Mesothelial cell of epicardium (in vitro differentiated cells): ENCODE measurements around the gene ATP2A1. TPM values are rescaled to one million over a fixed set of nuclear protein-coding genes. Genes with fewer than 3 reads are reported as not detected.
"Not testable (repeated sequence)": the region's sequence is repeated elsewhere in the genome, so short reads cannot be mapped to it uniquely, and the experiment has no call there.

Experiments
- DNase-seq, 2 experiments: peaks; one replicate each; pipeline ENCODE4 v3.0.0; 2021; ENCODE audit warnings: low spot score in 2 of 2; ENCODE audit not compliant: unreplicated experiment in 2 of 2
- H3K27ac Mint-ChIP-seq: 2 replicates; pipeline ENCODE4 v1.8.0; 2021; ENCODE audit warnings: mixed read lengths
- H3K27me3 Mint-ChIP-seq: 2 replicates; pipeline ENCODE4 v1.8.0; 2021; ENCODE audit warnings: low read depth, mixed read lengths
- H3K36me3 Mint-ChIP-seq: 2 replicates; pipeline ENCODE4 v1.8.0; 2021; ENCODE audit warnings: mixed read lengths
- H3K4me1 Mint-ChIP-seq: 2 replicates; pipeline ENCODE4 v1.8.0; 2021; ENCODE audit warnings: mixed read lengths
- H3K4me3 Mint-ChIP-seq: 2 replicates; pipeline ENCODE4 v1.8.0; 2021; ENCODE audit warnings: mild to moderate bottlenecking, moderate library complexity, mixed read lengths
- H3K9me3 Mint-ChIP-seq: 2 replicates; pipeline ENCODE4 v1.8.0; 2021; ENCODE audit warnings: mixed read lengths
- CTCF ChIP-seq: fragments of 200-600 bp; sonication (generic); IDR thresholded peaks from one replicate; pipeline ENCODE4 v1.5.0; 2021; ENCODE audit warnings: antibody characterized with exemption; ENCODE audit not compliant: unreplicated experiment
- total RNA-seq: library from RNA; stranded (reverse); gene quantifications from 3 replicates; pipeline ENCODE4 v1.2.1, GENCODE V29; 2021

ATP2A1 gene
- total RNA-seq, 1 donor from 2014 or later: 3.0 TPM

- Mint-ChIP-seq H3K27me3 (no peaks in the 10 kb centered on the region), H3K9me3 (no peaks in the 10 kb centered on the region), H3K36me3 (no peaks in the 10 kb centered on the region), H3K27ac (no peak overlapping the region), H3K4me3 (peak overlapping the region; percentile 52), H3K4me1 (peaks cover 9% of the 10 kb centered on the region)
- TF ChIP-seq CTCF: no peak
- no peak for DNase-seq
These were observed 2.7 kb downstream of the ATP2A1 start for GRCh38 chr16:28880955-28881354.

GRCh38 chr16:28881565-28881964 is 3.3 kb downstream of the ATP2A1 start:
- H3K4me1 Mint-ChIP-seq, H3K27ac Mint-ChIP-seq, H3K4me3 Mint-ChIP-seq, H3K27me3 Mint-ChIP-seq, DNase-seq, H3K36me3 Mint-ChIP-seq, H3K9me3 Mint-ChIP-seq: not testable (repeated sequence)

- no peaks in the 10 kb centered on the region for H3K27me3 Mint-ChIP-seq
- H3K36me3 Mint-ChIP-seq: no peaks in the 10 kb centered on the region
- TF ChIP-seq CTCF: no peak
- DNase-seq: no peak
- H3K9me3 Mint-ChIP-seq: no peaks in the 10 kb centered on the region
- no peak overlapping the region for H3K4me3 Mint-ChIP-seq
- H3K27ac Mint-ChIP-seq: no peak overlapping the region
- peaks cover 9% of the 10 kb centered on the region for H3K4me1 Mint-ChIP-seq
These were observed 4.4 kb downstream of the ATP2A1 start for GRCh38 chr16:28882551-28883160.

- Mint-ChIP-seq H3K27me3 (no peaks in the 10 kb centered on the region), H3K4me3 (no peak overlapping the region), H3K36me3 (no peaks in the 10 kb centered on the region), H3K4me1 (peaks cover 9% of the 10 kb centered on the region), H3K27ac (no peak overlapping the region), H3K9me3 (no peaks in the 10 kb centered on the region)
- no peak for DNase-seq
- no peak for TF ChIP-seq CTCF
These were observed 5.1 kb downstream of the ATP2A1 start for GRCh38 chr16:28883221-28883996.

- Mint-ChIP-seq H3K4me3 (no peak overlapping the region), H3K4me1 (peaks cover 7% of the 10 kb centered on the region), H3K27ac (no peak overlapping the region), H3K36me3 (no peaks in the 10 kb centered on the region), H3K27me3 (no peaks in the 10 kb centered on the region), H3K9me3 (no peaks in the 10 kb centered on the region)
- TF ChIP-seq CTCF: no peak
- DNase-seq: no peak
These were observed 5.8 kb downstream of the ATP2A1 start for GRCh38 chr16:28884045-28884444.

- Mint-ChIP-seq H3K27ac (no peak overlapping the region), H3K27me3 (no peaks in the 10 kb centered on the region), H3K36me3 (no peaks in the 10 kb centered on the region), H3K4me3 (no peak overlapping the region), H3K9me3 (no peaks in the 10 kb centered on the region), H3K4me1 (no peaks in the 10 kb centered on the region)
- no peak for TF ChIP-seq CTCF
- no peak for DNase-seq
These were observed 8.7 kb downstream of the ATP2A1 start for GRCh38 chr16:28886945-28887344.

- H3K36me3 Mint-ChIP-seq, H3K27ac Mint-ChIP-seq, H3K4me1 Mint-ChIP-seq, H3K4me3 Mint-ChIP-seq, H3K27me3 Mint-ChIP-seq, DNase-seq, H3K9me3 Mint-ChIP-seq: not testable (repeated sequence)
These were observed 12.1 kb downstream of the ATP2A1 start for GRCh38 chr16:28890355-28890754.
